Right renal pelvis (tissue), 4 donors: ENCODE data around the gene EXTL2. TPM values are rescaled to one million over a fixed set of nuclear protein-coding genes. Genes with fewer than 3 reads are reported as not detected.
"Not testable (repeated sequence)": the region's sequence is repeated elsewhere in the genome, so short reads cannot be mapped to it uniquely, and the experiment has no call there.

Experiments used
- DNase-seq, 4 donors: peaks; one replicate each; pipeline ENCODE4 v3.0.0-alpha.2; 2013; ENCODE audit warnings: low read depth in 4 of 4, low spot score in 3 of 4, missing footprints in 1 of 4
- polyA plus RNA-seq, 4 donors: library from polyadenylated mRNA; unstranded; fragments of 120-200 nt; gene quantifications; one replicate each; pipeline ENCODE4 v1.2.1, GENCODE V29; 2013; ENCODE audit not compliant: insufficient read length in 4 of 4

The EXTL2 gene
- polyA plus RNA-seq, 4 donors: 54.8 to 69.3 (median 68.4) TPM

DNA sequence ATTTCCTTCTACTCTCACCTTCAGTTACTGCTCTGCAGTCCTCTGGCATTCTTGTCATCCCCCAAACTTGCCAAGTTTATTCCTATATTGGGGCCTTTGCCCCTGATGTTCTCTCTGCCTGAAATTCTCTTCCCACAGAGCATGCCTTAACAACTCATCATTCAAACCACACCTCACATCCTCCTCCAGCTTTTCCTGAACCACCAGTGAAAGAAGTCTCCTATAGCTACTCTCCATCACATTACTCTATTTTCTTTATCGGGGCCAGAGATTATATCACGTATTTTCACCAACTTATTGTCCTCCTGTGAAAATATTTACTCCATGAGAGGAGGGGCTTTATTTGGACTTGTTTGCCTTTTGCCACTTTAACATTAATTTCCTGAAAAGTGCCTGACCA lies 32.1 kb downstream of the EXTL2 start:
- no peak for DNase-seq

- DNase-seq: no peak
Measured at GRCh38 chr1:100861379-100861778, 33.3 kb downstream of the EXTL2 start.

GRCh38 chr1:100860397-100860991 lies 34.1 kb downstream of the EXTL2 start:
- DNase-seq: no peak

- DNase-seq: not testable (repeated sequence)
Measured at GRCh38 chr1:100855116-100855515, 39.5 kb downstream of the EXTL2 start.

DNA sequence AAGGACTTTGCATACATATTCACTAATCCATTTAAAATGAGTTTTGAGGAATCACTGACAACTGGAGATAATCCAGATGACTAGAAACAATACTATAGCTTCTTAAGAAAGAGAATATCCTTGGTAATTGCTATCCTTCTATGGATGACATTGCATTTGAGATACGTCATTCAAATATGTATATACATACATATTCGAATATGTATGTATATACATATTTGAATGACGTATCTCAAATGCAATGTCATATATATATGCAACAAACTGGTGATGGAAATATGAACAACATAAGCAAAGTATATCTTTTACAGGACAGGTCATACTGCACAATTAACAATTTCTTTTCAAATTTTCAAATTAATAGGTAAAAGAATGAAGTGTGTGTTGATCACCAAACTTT lies 41.7 kb downstream of the EXTL2 start:
- no peak for DNase-seq

GRCh38 chr1:100851726-100852125 lies 42.9 kb downstream of the EXTL2 start:
- no peak for DNase-seq

GRCh38 chr1:100847361-100848082 lies 47.1 kb downstream of the EXTL2 start:
- DNase-seq: no peak

DNA sequence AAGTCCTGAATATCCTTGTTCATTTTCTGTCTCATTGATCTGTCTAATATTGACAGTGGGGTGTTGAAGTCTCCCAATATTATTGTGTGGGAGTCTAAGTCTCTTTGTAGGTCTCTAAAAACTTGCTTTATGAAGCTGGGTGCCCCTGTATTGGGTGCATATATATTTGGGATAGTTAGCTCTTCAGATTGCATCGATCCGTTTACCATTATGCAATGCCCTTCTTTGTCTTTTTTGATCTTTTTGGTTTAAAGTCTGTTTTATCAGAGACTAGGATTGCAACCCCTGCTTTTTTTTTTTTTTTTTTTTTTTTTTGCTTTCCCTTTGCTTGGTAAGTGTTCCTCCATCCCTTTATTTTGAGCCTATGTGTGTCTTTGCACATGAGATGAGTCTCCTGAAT lies 51.5 kb downstream of the EXTL2 start:
- not testable (repeated sequence) for DNase-seq

DNA sequence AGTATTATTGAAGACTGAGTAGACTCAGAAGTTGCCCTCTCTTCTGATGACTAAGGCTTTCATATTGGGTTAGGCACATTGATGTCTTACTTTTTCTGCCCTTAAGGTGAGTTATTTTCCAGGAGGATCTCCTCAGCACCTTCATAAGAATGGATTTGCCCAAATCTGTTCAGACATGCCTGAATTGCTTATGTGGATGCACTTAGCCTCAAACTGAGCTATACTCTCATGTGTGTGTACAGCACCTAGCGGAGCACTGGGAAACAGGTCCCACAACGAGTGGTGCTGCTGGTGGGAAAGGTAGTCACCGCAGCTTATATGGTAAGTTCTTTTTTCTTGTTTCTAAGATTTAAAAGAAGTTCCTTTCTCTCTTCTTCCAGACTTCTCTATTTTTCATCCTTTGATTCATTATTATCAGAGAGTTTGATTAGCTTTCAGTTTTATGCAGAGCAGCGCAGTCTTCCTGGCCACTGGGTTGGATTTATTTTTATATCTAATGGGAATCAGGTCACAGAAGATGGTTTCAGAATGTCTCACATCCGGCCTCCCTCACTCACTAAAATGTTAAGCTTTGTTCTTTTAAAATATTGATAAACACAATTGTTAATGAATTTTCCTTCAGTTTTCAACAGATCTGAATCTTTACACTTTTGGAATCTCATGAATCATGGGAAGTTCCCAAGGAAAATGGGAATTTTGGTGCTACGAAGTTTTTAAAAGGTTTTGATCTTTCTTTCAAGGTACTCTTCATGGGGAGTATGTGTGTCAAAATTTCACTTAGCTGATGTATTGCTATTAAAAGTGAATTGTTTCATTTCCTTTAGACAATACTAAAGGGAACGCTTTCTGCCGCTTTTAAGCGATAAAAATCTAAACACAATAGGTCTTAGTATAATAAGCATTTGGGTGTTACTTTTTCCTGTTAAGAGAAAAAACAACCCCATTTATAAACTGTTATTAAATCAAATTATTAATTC lies 58.5 kb downstream of the EXTL2 start:
- no peak for DNase-seq

DNA sequence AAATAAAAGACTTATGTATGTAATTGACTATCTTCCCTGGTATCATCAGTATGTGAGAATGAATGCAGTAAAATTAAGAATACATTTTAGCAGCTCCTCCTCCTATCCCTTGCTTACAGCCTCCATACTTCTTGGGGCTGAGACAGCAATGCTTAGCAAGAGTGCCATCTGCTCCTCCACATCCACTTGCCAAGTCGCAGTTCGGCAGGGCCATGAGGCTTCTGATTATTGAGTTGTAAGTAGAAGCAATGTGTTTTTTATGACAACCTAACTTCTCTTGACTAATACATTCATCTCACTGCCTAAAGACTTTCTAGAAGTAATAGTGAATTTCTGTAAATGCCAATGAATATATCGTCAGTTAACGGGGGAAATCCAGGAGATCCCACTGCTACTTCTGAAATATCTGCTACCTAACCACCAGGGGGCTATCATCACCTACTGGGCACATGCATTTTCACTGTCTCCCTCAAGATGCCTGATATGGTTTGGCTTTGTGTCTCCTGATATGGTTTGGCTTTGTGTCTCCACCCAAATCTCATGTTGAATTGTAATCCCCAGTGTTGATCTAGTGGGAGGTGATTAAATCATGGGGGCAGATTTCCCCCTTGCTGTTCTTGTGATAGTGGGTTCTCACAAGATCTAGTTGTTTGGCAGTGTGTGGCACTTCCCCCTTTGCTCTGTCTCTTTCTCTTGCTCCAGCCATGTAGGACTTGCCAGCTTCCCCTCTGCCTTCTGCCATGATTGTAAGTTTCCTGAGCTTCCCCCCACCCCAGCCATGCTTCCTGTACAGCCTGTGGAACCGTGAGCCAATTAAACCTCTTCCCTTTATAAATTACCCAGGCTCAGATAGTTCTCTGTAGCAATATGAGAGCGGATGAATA lies 59.6 kb downstream of the EXTL2 start:
- no peak for DNase-seq

DNA sequence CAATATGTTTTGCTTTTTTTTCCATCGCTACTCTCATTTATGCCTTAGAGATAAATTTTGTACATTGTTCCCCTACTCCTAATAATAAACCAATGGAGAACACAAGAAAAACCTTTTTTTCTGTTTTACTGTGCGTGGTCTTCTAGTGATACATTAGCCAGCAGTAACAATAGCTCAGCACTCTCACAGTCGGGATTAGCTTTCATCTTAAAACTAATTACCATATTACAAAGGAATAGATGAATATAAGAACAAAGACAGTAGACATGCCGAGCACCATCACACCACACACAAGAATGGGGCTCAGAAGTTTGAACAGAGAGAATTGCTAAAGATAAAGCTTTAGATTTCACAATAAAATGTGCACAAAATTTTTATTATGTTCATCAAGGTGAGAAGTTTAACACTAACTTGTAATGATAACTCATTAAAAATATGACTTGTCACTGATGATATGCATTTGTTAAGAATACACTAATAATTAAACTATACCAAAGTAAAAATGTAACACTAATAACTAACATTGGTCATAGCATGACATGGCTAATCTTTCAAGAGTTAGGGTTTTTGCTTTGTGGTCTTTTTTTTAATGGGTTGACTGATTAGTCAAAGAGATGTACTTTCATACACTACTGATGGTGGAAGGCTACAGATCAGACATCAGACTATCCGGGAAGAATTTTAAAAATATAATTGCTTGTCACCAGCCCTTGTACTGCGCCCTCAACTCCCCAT lies 61.8 kb downstream of the EXTL2 start:
- no peak for DNase-seq

DNA sequence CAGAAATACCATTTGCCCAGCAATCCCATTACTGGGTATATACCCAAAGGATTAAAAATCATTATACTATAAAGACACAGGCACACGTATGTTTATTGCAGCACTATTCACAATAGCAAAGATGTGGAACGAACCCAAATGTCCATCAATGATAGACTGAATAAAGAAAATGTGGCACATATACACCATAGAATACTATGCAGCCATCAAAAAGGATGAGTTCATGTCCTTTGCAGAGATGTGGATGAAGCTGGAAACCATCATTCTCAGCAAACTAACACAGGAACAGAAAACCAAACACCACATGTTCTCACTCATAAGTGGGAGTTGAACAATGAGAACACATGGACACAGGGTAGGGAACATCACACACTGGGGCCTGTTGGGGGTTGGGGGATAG lies 69.0 kb downstream of the EXTL2 start:
- not testable (repeated sequence) for DNase-seq

Other genes with a start within 250 kb of the EXTL2 start
- gene VCAM1, start 175.1 kb downstream of the EXTL2 start, polyA plus RNA-seq: 10 to 100 TPM; 27.6 to 49.6 (median 41.1) TPM
- 10 to 100 TPM; 14.9 to 19.9 (median 18.2) TPM for gene SLC30A7, start 1.2 kb upstream of the EXTL2 start, polyA plus RNA-seq
- gene DPH5, start 130.9 kb upstream of the EXTL2 start, polyA plus RNA-seq: 10 to 100 TPM; 57.0 to 62.4 (median 60.2) TPM